Muscle layer of colon (tissue), 2 donors: ENCODE results near the gene COBLL1.

Source experiments
- H3K27ac ChIP-seq: one replicate; pipeline ENCODE4 v1.7.0; 2013; ENCODE audit warnings: low read depth, mild to moderate bottlenecking, low read length, moderate library complexity
- H3K27me3 ChIP-seq, 2 donors: one replicate each; pipeline ENCODE4 v1.7.0; 2013; ENCODE audit warnings: low read length in 2 of 2, mild to moderate bottlenecking in 2 of 2; ENCODE audit not compliant: insufficient read depth in 2 of 2, control insufficient read depth in 1 of 2
- H3K36me3 ChIP-seq: one replicate; pipeline ENCODE4 v1.7.0; 2013; ENCODE audit warnings: mild to moderate bottlenecking, low read length; ENCODE audit not compliant: insufficient read depth
- H3K4me1 ChIP-seq: one replicate; pipeline ENCODE4 v1.7.0; 2013; ENCODE audit warnings: mild to moderate bottlenecking, low read length; ENCODE audit not compliant: insufficient read depth
- H3K4me3 ChIP-seq, 2 donors: one replicate each; pipeline ENCODE4 v1.7.0; 2013; ENCODE audit warnings: low read length in 2 of 2, low read depth in 1 of 2, mild to moderate bottlenecking in 1 of 2, moderate library complexity in 1 of 2
- H3K9ac ChIP-seq: one replicate; pipeline ENCODE4 v1.7.0; 2013; ENCODE audit warnings: low read length
- H3K9me3 ChIP-seq: one replicate; pipeline ENCODE4 v1.7.0; 2013; ENCODE audit warnings: mild to moderate bottlenecking, low read length
- donor health status: abdominal sarcoma.
- donor health status: Adenocarcinoma of cecum.

COBLL1 gene

DNA sequence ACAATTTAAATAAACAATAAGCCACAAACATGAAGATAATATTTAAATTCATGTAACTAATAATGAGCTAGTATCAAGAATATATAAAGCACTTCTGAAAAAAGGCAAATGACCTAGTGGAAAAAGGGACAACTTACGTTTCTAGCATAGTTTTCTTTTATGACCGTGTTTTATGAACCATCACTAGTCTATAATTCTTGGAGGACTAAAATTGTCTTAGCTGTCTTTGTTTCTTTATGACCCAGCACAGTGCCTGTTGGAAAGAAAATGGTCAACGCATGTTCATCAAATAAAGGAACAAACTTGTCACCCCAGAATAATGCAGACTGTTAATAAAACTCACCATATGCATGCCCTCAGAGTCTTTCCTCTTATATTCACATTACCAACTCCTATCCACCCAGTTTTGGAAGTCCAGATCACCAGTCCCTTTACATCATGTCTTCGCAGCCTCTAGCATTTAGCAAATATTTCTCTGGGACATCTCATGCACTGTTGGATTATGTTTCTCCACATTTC, 162.9 kb downstream of the COBLL1 start:
- no peak overlapping the region for H3K9ac ChIP-seq
- no peak overlapping the region for H3K27ac ChIP-seq
- no peaks in the 10 kb centered on the region for H3K27me3 ChIP-seq
- no peaks in the 10 kb centered on the region for H3K9me3 ChIP-seq
- H3K4me1 ChIP-seq = peaks cover 4% of the 10 kb centered on the region
- H3K4me3 ChIP-seq = no peak overlapping the region
- no peaks in the 10 kb centered on the region for H3K36me3 ChIP-seq

DNA sequence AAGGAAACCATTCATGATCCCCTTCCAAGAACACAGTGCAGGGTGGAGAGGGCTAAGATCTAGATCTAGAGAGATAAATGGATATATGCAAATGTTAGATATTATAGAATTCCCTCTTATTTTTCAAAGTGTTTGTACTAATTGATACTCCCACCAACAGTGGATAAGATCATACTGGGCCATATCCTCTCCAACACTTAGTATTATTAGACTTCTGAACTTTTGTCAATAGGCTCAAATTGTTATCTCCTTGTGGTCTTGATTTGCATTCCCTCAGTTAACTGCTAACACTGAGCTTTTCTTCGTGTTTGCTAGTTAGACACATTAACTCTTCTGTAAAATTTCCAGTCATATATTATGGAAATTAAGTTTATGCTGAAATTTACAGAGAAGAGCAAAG, 163.9 kb downstream of the COBLL1 start:
- Histone ChIP-seq H3K36me3 (no peaks in the 10 kb centered on the region), H3K27ac (no peak overlapping the region), H3K9ac (no peak overlapping the region), H3K9me3 (no peaks in the 10 kb centered on the region), H3K4me1 (peaks cover 4% of the 10 kb centered on the region), H3K4me3 (no peak overlapping the region), H3K27me3 (no peaks in the 10 kb centered on the region)

DNA sequence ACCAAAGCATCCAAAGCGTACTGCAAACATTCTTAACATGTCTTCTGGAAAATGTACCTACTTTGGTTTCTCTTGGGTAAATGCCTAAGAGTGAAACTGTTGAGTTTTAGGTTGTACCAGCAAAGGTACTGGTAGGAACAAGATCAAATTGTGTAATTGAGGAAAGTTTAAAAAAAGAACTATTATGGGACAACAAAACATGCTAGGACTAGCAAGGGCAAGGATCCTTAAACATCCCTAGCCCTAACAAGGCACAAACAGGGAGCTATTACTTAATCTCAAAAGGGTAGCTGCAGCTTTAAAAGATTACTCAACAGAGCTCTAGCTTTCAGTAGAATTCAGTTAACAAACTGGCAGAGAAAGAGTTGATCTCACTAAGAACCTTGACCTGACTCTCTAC, 164.4 kb downstream of the COBLL1 start:
- Histone ChIP-seq H3K27ac (no peak overlapping the region), H3K4me3 (no peak overlapping the region), H3K27me3 (no peaks in the 10 kb centered on the region), H3K4me1 (peaks cover 4% of the 10 kb centered on the region), H3K9ac (no peak overlapping the region), H3K9me3 (no peaks in the 10 kb centered on the region), H3K36me3 (no peaks in the 10 kb centered on the region)

DNA sequence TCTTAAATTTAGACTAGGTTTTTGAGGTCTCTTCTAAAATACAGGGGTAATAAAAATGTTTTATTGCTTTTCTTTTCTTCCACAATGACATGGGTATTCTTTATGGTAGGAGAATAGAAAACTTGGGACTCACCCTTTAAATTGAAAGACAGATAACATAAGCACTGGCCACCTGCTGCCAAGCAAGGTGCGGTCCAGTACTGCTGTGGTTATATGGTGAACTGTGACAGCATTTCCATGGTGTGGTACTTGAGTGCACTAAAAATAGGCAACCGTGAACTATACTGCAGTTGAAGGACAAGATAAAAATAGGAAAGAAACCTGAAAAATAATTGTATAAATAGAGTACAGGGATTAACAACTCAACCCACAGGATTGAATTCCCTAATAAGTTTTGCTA, 165.9 kb downstream of the COBLL1 start:
- Histone ChIP-seq H3K27ac (no peak overlapping the region), H3K36me3 (no peaks in the 10 kb centered on the region), H3K27me3 (no peaks in the 10 kb centered on the region), H3K4me1 (peaks cover 4% of the 10 kb centered on the region), H3K4me3 (no peak overlapping the region), H3K9ac (no peak overlapping the region), H3K9me3 (no peaks in the 10 kb centered on the region)

DNA sequence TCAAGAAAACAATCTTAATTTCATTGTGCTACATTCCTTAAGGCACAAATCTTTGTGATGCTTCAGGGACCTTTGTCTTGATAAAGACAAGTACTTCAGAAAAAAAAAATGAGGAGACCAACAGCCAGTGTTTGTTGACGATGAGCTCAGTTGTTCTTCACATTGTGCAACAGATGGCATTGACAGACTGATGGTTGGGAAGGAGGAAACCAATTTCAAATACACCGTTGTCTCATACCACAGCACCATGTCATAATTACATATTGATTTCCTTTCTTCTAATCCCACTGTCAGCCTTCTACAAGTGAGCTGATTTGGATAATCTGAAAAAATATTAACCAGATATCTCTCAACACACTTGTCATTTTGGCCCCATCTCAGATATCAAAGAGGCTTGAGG, 166.6 kb downstream of the COBLL1 start:
- H3K4me1 ChIP-seq = peaks cover 4% of the 10 kb centered on the region
- no peak overlapping the region for H3K4me3 ChIP-seq
- H3K36me3 ChIP-seq = no peaks in the 10 kb centered on the region
- no peaks in the 10 kb centered on the region for H3K27me3 ChIP-seq
- H3K27ac ChIP-seq = no peak overlapping the region
- no peaks in the 10 kb centered on the region for H3K9me3 ChIP-seq
- no peak overlapping the region for H3K9ac ChIP-seq

DNA sequence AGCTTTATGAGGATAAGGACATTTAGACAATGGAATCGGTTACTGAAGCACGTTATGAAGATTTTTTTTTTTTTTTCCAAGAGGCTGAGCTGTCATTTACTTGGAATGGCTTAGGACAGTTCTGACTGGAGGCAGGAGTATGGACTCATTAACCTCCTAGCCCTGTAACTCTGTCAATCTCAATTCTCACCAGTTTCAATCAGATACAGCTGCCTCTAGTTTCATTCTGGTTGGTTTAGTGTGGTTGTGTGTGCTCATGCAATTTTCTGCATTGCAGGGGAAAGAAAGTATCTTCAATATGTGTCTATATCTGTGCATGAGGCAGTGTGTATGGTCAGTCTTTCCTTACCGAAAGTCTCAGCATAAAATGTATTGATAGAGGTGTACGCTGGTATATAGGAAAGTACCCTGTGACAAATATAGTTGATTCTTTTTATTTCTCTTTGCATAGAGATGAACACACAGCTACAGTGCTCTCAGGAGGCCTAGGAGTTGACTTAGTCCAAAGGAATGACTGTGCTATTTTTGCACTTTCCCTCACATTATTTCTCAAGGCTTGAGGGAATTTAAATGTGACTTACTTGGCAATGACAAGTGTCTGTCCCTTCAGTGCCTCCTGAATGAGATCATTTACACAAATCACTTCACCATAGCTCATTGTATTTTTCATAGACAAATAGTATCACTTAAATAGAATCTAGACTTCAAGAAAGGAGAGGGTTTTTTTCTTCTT, 169.8 kb downstream of the COBLL1 start:
- H3K36me3 ChIP-seq = no peaks in the 10 kb centered on the region
- no peaks in the 10 kb centered on the region for H3K9me3 ChIP-seq
- H3K27ac ChIP-seq = no peak overlapping the region
- H3K9ac ChIP-seq = no peak overlapping the region
- H3K4me1 ChIP-seq = peaks cover 4% of the 10 kb centered on the region
- H3K4me3 ChIP-seq = no peak overlapping the region
- no peaks in the 10 kb centered on the region for H3K27me3 ChIP-seq

DNA sequence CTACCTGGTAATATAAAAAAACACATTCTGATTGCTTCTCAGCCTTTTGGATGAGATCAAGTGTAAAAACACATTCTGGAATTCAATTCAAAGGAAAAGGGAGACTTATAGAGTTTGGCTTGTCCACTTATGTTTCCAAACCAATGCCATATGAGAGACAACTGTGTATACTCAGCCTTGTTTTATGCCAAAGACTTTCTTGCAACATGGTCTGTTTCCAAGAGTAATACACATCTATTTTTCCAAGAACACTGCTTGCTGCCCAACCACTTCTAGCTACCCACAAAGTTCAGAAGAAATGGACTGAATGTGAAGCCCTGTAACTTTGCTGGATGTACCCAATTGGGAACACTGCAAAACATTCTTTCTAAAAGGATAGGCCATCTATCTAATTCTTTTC, 172.3 kb downstream of the COBLL1 start:
- Histone ChIP-seq H3K9me3 (no peaks in the 10 kb centered on the region), H3K4me3 (no peak overlapping the region), H3K27me3 (no peaks in the 10 kb centered on the region), H3K4me1 (no peaks in the 10 kb centered on the region), H3K27ac (no peak overlapping the region), H3K9ac (no peak overlapping the region), H3K36me3 (no peaks in the 10 kb centered on the region)

DNA sequence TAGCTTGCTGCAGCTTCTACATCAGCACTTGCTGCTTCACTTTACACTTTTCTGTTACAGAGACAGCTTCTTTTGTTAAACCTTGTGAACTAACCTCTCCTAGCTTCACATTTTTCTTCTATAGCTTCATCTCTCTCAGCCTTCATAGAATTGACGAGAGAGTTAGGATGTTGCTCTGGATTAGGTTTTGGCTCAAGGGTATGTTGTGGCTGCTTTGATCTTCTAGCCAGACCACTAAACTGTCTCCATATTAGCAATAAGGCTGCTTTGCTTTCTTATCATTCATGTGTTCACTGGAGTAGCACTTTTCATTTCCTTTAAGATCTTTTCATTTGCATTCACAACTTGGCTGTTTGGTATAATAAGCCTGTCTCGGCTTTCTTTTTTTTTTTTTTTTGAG, 174.1 kb downstream of the COBLL1 start:
- H3K27ac ChIP-seq = no peak overlapping the region
- H3K4me3 ChIP-seq = no peak overlapping the region
- no peaks in the 10 kb centered on the region for H3K27me3 ChIP-seq
- H3K9ac ChIP-seq = no peak overlapping the region
- H3K36me3 ChIP-seq = no peaks in the 10 kb centered on the region
- H3K9me3 ChIP-seq = no peaks in the 10 kb centered on the region
- no peaks in the 10 kb centered on the region for H3K4me1 ChIP-seq

DNA sequence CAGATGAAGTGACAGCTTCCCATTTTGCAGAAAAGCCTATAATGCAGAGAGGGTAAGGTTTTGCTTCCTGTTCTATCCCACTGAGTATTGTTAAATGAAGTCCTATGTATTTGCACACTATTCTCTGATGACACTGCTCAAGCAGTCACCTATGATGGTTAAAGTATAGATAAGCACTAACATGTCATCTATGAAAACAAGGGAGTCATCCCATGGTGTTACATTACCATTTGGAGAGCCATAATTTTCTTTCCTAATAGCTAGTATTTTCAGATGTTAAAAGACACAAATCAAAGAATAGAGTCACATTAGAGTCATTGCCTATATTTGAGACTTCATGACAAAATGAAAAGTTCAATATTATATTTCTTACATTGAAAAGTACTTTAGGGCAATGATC, 177.6 kb downstream of the COBLL1 start:
- H3K9ac ChIP-seq = no peak overlapping the region
- H3K36me3 ChIP-seq = no peaks in the 10 kb centered on the region
- no peak overlapping the region for H3K4me3 ChIP-seq
- no peak overlapping the region for H3K27ac ChIP-seq
- peaks cover 4% of the 10 kb centered on the region for H3K4me1 ChIP-seq
- no peaks in the 10 kb centered on the region for H3K9me3 ChIP-seq
- no peaks in the 10 kb centered on the region for H3K27me3 ChIP-seq

DNA sequence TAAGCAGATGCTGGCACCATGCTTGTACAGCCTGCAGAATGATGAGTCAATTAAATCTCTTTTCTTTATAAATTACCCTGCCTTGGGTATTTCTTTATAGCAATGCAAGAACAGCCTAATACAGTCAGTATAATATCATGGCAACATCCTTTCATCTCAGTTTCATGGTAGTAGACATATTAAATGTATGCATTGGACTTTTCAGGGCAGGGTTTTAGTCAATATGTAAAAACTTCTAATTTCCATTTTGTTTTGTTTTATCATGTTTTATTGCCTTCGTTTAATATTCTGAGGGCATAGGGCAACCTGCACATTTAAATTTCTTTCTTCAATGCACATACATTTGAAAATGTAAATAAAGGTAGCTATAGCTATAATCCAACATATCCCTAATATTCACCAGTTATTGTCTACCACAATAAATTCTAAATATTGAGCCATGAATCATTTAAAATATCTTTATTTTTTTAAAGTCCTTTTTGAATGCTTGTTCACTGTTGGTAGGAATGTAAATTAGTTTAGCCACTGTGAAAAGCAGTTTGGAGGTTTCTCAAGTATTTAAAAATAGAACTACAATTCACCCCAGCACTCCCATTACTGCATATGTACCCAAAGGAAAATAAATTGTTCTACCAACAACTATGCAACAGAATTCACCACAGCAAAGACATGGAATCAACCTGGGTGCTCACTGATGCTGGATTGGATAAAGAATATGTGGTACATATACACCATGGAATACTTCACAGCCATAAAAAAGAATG, 178.6 kb downstream of the COBLL1 start:
- Histone ChIP-seq H3K27ac (no peak overlapping the region), H3K9ac (no peak overlapping the region), H3K9me3 (no peaks in the 10 kb centered on the region), H3K4me3 (no peak overlapping the region), H3K4me1 (peaks cover 4% of the 10 kb centered on the region), H3K36me3 (no peaks in the 10 kb centered on the region), H3K27me3 (no peaks in the 10 kb centered on the region)

DNA sequence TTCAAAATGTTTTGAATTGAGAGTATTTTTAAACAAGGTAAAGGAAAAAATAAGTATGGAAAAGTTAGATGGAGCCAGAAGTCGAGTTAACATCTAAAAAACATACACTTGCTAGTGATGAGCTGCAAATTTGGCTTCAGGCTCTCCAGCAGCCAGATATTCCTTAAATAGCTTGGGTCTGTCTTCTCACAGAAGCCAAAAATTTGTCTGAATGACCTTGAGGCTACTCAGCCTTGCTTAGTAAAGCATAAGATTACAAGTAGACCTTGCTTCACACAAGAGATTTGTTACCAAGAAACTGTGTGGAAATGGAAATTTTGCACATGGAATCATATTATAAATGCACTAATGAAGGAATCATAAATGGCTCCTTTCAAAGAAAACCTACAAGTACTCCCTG, 179.6 kb downstream of the COBLL1 start:
- H3K9ac ChIP-seq = no peak overlapping the region
- H3K27ac ChIP-seq = no peak overlapping the region
- H3K27me3 ChIP-seq = no peaks in the 10 kb centered on the region
- peaks cover 4% of the 10 kb centered on the region for H3K4me1 ChIP-seq
- no peaks in the 10 kb centered on the region for H3K36me3 ChIP-seq
- no peaks in the 10 kb centered on the region for H3K9me3 ChIP-seq
- H3K4me3 ChIP-seq = no peak overlapping the region
